Ovary (tissue), 9 donors: ENCODE measurements around the gene GET4. TPM values are rescaled to one million over a fixed set of nuclear protein-coding genes. Genes with fewer than 3 reads are reported as not detected.

Source experiments
- DNase-seq, 5 donors: peaks; one replicate each; pipeline ENCODE4 v3.0.0-alpha.2; 2019 to 2020
- H3K27ac ChIP-seq, 2 donors: fragments of 200-600 bp; one replicate each; pipeline versions ENCODE4 v1.5.1 to v1.8.0; 2019 to 2022
- H3K27me3 ChIP-seq: fragments of 200-600 bp; one replicate; pipeline ENCODE4 v1.8.0; 2022
- H3K36me3 ChIP-seq: fragments of 200-600 bp; sonication (generic); one replicate; pipeline ENCODE4 v1.5.1; 2019
- H3K4me1 ChIP-seq: one replicate; pipeline ENCODE4 v1.8.1; 2013; ENCODE audit warnings: mild to moderate bottlenecking, moderate library complexity; ENCODE audit not compliant: insufficient read depth
- H3K4me3 ChIP-seq: fragments of 200-600 bp; sonication (generic); one replicate; pipeline ENCODE4 v1.5.1; 2017
- H3K9me3 ChIP-seq, 2 donors: fragments of 200-600 bp in 1 of 2; sonication (generic) in 1 of 2; one replicate each; pipeline versions ENCODE4 v1.5.1 to v1.8.1; 2013 to 2019; ENCODE audit warnings: mild to moderate bottlenecking in 1 of 2, moderate library complexity in 1 of 2
- EP300 ChIP-seq: sonication (generic); formaldehyde crosslinking; IDR thresholded peaks from one replicate; pipeline ENCODE4 v1.6.1; 2017; ENCODE audit warnings: antibody characterized with exemption
- POLR2A ChIP-seq: fragments of 450-650 bp; IDR thresholded peaks from one replicate; pipeline ENCODE4 v1.6.1; 2017; ENCODE audit warnings: antibody characterized with exemption, mild to moderate bottlenecking, moderate library complexity
- WGBS, 3 donors: extraction: QIAGEN DNeasy Blood & Tissue Kit in 1 of 3; methylation state at CpG; one replicate each; pipeline versions ENCODE4 v1.1.5 to v1.1.7; 2013 to 2017; 5-methylcytosine and 5-hydroxymethylcytosine counted together
- intact Hi-C, 4 donors: fragments of 100-400 bp; cut with DNase I; formaldehyde crosslinking; loops; one replicate each; pipeline versions ENCODE4 v1.11.0 to v1.15.1; 2022 to 2023
- polyA plus RNA-seq, 2 donors: library from polyadenylated mRNA; stranded (reverse); fragments of 200-250 nt in 1 of 2; fragments of 350-450 nt in 1 of 2; fragmentation: Illumina TruSeq in 1 of 2; extraction: RNeasy Lipid Tissue Mini Kit (QIAGEN cat#74804) in 1 of 2; gene quantifications; one replicate each; pipeline ENCODE4 v1.2.3, GENCODE V29; 2013 to 2014
- total RNA-seq, 7 donors: library from RNA; depleted of rRNA in 2 of 7; stranded (reverse); fragments of >200 nt in 2 of 7; fragmentation: NEBNext Ultra II Directional in 3 of 7; extraction: Animal tissue kit (Norgen Biotek cat#: 25700) in 3 of 7; gene quantifications; one replicate each; pipeline versions ENCODE4 v1.1.0 to v1.2.4, GENCODE V29; 2016 to 2023
- TF ChIP-seq, protein P1 (sequence below), 3 donors: fragments of 450-650 bp in 2 of 3; fragments of 200-600 bp in 1 of 3; IDR thresholded peaks; one replicate each; pipeline versions ENCODE4 v1.5.1 to v1.8.0; 2016 to 2022; ENCODE audit warnings: antibody characterized with exemption in 3 of 3, mild to moderate bottlenecking in 1 of 3
- donor health status: DM: no; HTN: no; CAD: no; lungs with moderate emphysema.
- donor health status: DM: no; HTN: no; CAD: no.
- donor health status: Bipolar disorder and iron deficiency.
- donor health status: DM: yes; HTN: yes; CAD: no.
- donor health status: DM: no; HTN: no; CAD: no.
- donor health status: DM: yes; HTN: yes; CAD: no.

The GET4 gene
- total and polyA plus RNA-seq, 9 donors: 7.2 to 37.6 (median 30.4) TPM

DNA sequence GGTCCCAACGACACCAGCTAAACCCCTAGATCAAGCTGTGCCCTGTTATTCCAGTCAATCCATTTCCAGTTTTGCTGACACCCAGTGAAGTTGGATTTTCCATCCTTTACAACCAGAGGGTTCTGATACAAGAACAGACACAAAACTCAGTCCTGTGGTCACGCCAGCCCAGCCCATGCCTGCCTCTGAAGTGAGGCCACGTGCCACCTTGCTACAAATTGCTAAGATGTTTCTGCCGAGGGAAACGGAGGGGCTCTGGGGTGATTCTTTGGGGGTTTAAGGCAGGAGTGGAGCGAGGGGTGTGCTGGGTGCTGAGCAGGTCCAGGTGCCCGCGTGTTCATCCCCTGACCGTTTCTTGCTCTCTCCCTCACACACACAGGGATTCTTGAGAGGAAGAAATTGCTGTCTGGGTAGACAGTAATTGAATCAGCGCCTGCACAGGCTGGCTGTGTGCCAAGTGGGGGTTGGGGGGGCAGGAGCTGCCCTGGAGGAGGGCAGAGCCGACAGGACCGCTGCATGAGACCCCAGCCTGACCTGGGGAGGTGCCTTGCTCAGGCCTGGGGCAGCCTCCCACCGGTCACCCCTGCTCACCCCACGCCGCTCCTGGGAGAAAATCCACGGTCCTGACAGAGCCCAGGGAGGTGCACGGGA is 40.1 kb downstream of the GET4 start:
- Histone ChIP-seq H3K27ac (no peak overlapping the region), H3K4me3 (no peak overlapping the region), H3K9me3 (no peaks in the 10 kb centered on the region), H3K36me3 (no peaks in the 10 kb centered on the region), H3K4me1 (no peaks in the 10 kb centered on the region), H3K27me3 (no peaks in the 10 kb centered on the region)
- TF ChIP-seq POLR2A: no peak
- TF ChIP-seq, protein P1, sequence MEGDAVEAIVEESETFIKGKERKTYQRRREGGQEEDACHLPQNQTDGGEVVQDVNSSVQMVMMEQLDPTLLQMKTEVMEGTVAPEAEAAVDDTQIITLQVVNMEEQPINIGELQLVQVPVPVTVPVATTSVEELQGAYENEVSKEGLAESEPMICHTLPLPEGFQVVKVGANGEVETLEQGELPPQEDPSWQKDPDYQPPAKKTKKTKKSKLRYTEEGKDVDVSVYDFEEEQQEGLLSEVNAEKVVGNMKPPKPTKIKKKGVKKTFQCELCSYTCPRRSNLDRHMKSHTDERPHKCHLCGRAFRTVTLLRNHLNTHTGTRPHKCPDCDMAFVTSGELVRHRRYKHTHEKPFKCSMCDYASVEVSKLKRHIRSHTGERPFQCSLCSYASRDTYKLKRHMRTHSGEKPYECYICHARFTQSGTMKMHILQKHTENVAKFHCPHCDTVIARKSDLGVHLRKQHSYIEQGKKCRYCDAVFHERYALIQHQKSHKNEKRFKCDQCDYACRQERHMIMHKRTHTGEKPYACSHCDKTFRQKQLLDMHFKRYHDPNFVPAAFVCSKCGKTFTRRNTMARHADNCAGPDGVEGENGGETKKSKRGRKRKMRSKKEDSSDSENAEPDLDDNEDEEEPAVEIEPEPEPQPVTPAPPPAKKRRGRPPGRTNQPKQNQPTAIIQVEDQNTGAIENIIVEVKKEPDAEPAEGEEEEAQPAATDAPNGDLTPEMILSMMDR (IDR thresholded peaks at IDR 0.05): no peak
- TF ChIP-seq EP300: no peak
- DNase-seq: no peak
- WGBS, 3 donors: 16 to 18% (median 18%) methylated on average over 16 to 17 of the region's 17 CpGs
- intact Hi-C loops: loop anchor here in 1 of 4 donors (10.0 kb wide), 1 partner anchor 148 kb away; no protein-coding TSS in a partner anchor

DNA sequence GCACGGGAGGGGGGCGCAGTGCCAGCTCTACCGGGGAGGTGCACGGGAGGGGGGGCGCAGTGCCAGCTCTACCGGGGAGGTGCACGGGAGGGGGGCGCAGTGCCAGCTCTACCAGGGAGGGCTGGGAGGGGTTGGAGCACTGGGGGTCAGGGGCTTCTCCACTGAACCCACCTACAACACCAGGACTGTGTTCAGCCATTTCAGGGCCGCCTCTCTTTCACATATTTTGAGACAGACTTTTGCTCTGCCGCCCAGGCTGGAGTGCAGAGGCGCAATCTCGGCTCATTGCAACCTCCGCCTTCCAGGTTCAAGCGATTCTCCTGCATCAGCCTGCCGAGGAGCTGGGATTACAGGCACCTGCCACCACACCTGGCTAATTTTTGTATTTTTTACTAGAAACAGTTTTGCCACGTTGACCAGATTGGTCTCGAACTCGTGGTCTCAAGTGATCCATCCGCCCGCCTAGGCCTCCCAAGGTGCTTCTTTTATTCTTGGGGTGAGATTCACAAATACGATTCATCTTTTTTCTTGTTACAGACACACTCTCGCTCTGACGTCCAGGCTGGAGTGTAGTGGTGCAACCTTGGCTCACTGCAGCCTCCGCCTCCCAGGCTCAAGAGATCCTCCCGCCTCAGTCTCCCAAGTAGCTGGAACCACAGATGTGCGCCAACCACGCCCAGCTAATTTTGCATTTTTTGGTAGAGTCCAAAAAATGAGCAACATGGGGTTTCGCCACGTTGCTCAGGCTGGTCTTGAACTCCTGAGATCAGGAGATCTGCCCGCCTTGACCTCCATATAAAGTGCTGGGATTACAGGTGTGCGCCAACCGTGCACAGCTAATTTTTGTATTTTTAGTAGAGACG is 41.1 kb downstream of the GET4 start:
- intact Hi-C loops: loop anchor here in 1 of 4 donors (10.0 kb wide), 1 partner anchor 147 kb away; no protein-coding TSS in a partner anchor
- H3K4me1 ChIP-seq: no peaks in the 10 kb centered on the region
- 76 to 85% (median 79%) methylated on average over 26 to 29 of the region's 33 CpGs for WGBS, 3 donors
- peak in 3 of 5 donors; percentile 1 to 17 (median 10) for DNase-seq
- H3K27ac ChIP-seq: no peak overlapping the region
- no peak overlapping the region for H3K4me3 ChIP-seq
- TF ChIP-seq, protein P1 (IDR thresholded peaks at IDR 0.05): no peak
- TF ChIP-seq POLR2A (no peak), EP300 (no peak)
- no peaks in the 10 kb centered on the region for H3K9me3 ChIP-seq
- no peaks in the 10 kb centered on the region for H3K36me3 ChIP-seq
- no peaks in the 10 kb centered on the region for H3K27me3 ChIP-seq

DNA sequence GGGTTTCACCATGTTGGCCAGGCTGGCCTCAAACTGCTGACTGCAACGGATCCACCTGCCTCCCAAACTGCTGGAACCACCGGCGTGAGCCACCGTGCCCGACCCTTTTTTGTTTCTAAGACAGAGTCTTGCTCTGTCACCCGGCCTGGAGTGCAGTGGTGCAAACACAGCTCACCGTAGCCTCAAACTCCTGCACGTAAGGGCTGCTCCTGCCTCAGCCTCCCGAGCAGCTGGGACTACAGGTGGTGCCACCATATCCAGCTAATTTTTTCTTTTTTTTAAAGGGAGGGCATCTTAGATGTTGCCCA is 41.7 kb downstream of the GET4 start:
- H3K36me3 ChIP-seq: no peaks in the 10 kb centered on the region
- intact Hi-C loops: loop anchor here in 1 of 4 donors (10.0 kb wide), 1 partner anchor 147 kb away; no protein-coding TSS in a partner anchor
- no peaks in the 10 kb centered on the region for H3K27me3 ChIP-seq
- TF ChIP-seq POLR2A (no peak), EP300 (no peak)
- TF ChIP-seq, protein P1 (IDR thresholded peaks at IDR 0.05): no peak
- WGBS, 3 donors: 84 to 92% (median 92%) methylated on average over 9 of the region's 9 CpGs
- no peaks in the 10 kb centered on the region for H3K9me3 ChIP-seq
- H3K4me1 ChIP-seq: no peaks in the 10 kb centered on the region
- peak in 2 of 5 donors; percentile 7 to 17 for DNase-seq
- no peak overlapping the region for H3K27ac ChIP-seq
- H3K4me3 ChIP-seq: no peak overlapping the region

DNA sequence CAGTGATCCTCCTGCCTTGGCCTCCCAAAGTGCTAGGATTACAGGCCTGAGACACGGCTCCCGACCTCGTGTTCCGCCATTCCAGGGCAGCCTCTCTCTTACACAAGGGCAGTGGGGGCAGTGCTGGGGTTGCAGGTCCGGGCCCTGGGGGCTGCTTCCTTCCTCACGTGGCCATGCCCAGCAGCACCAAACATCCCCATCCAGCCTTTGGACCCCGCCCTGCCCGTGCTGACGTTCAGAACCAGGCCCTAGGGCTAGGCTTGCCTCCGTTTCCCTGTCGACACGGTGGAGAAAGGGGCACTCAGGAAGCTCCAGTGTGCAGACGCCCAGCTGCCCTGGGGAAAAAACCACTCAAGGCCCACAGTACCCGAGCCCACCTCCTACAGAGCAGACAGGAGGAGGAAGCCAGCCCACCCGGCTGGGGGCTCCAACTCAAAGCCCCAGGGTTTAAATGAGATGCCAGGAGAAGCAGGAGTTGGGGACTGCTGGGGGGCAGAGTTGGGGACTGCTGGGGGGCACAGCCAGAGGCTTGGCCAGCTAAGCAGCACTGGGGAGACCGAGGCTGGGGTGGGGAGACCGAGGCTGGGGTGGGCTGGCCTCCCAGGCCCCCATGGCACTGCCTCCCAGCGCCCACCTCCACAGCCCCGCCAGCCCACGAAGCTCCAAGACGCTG is 42.2 kb downstream of the GET4 start:
- no peaks in the 10 kb centered on the region for H3K4me1 ChIP-seq
- peak in 4 of 5 donors; percentile 4 to 21 (median 10) for DNase-seq
- no peaks in the 10 kb centered on the region for H3K27me3 ChIP-seq
- no peak overlapping the region for H3K4me3 ChIP-seq
- H3K9me3 ChIP-seq: no peaks in the 10 kb centered on the region
- intact Hi-C loops: loop anchor here in 1 of 4 donors (10.0 kb wide), 1 partner anchor 146 kb away; no protein-coding TSS in a partner anchor
- TF ChIP-seq, protein P1 (IDR thresholded peaks at IDR 0.05): no peak
- no peak for TF ChIP-seq EP300
- TF ChIP-seq POLR2A: no peak
- H3K27ac ChIP-seq: no peak overlapping the region
- WGBS, 3 donors: 84 to 88% (median 86%) methylated on average over 19 to 21 of the region's 21 CpGs
- H3K36me3 ChIP-seq: no peaks in the 10 kb centered on the region
